ENCODE measurements around the gene PRXL2C.

Gene PRXL2C

DNA sequence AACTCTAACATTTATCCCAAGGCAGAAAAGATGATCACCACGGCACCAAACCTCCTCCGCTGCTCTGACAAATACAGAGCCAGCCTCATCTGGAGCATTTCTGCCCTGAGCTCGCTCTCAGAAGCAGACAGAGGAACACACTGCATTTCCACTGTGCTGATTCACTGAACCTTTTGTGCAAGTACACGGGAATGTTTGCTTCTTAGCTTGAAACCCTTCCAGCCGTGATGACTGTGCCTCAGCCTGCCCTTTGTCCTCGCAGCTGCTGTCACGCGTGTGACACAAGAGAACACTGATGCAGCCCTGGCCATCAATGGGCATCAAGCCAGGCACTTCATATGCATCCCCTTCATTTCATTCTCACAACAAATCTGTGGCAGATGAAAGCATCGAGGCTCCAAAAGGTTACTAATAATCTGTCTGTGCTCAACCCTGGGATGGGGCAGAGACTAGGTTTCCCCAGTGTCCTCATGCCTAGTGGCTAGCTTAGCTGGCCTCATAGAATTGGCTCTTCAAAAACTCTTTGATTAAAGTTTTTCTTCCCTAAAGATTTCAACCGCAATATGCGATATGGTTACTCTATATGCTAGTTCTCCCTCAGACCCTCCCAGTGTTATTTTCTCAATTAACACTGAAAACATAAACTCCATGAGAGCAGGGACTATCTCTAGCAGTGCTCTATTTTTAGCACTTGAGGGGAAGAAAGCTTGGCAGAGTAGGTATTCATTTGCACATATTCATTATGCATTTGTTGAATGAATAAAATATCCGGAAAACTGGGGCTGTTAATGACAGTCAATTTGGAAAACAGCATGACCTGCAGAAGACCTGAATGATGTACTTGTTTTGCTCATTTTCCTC, 42.8 kb downstream of the PRXL2C start:
- DNase-seq: no peak

DNA sequence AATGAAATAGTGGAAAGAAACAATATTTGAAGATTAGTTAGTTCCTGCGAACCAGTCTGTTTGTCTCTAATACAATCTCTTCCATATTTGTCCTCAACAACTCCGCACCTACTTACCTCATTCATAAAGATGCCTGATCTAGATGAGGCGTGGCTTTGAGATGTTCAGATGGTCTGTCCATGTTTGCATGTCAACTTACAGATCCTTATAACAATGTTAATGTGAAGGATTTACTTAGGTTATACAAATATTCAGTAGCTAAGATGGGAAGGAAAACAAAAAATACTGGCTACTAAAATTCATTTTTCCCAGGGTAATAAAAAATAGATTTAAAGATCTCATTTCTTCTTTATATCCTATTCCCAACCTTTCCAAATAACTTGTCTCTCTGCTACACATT, 43.8 kb downstream of the PRXL2C start:
- DNase-seq: no peak

DNA sequence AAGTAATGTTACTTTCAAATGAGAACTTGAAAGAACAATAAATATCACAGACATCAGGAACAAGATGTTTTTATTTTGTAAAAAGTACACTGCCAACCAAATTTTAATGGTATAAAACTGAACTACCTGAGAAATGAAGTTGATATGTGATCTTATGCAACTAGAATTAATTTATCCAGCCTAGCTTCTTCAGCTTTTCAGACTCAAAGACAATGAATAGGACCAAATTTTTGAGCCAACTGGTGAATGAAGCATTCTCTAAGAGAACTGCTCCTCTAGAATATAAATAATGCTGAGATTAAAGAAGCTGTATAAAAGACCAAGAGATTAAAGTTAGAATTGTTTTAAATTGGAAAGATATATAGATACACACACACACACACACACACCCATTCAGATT, 45.4 kb downstream of the PRXL2C start:
- no peak for DNase-seq

DNA sequence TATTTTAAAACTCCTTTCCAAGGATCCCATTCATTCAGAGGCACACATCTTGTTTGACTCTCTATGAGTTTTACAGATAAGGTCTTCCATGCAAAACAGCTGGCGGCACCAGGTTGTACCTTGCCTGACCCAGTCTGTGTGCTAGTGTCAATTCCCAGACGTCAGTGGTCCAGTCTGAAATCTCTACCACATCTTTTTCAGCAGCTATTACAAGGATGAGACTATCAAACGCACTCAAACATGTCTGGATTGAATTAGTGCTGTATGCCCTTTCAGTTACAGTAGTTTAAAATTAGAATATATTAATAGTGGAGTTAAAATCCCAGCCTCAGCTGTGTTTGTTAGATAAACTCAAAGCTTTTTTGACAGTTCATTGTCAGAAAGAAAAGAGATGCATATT, 47.1 kb downstream of the PRXL2C start:
- no peak for DNase-seq

DNA sequence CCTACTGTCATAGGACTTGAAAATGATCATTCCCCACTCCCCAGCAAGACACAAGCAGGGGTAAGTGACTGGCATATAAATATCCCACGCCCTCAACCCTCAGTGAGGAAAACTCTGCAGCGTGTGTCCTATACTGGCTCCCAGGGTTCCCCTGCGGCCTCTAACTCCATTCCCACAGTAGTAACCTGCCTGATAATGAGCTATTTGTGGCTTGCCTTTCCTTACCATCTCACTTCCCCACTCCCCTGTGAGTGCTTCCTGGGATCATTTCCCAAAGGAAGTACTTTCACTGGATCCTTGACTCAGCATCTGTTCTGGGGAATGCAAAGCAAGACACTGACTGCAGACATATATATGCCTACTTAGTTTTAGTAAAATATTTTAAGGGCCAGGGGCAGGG, 49.8 kb downstream of the PRXL2C start:
- no peak for DNase-seq

DNA sequence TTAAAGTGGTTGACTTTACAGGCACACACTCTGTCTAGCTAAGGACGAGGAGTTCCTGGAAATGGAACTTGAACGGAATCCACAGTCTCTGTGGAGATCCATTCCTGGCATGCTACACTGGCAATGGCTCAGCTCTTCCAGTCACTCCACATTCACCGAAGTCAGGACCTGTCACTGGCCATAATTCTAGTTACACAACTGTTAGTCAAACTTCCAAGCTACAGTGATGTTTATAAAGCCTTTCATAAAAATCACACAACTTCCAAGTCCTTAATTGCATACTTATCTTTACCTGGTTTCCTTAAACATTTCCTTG, 51.2 kb downstream of the PRXL2C start:
- no peak for DNase-seq

DNA sequence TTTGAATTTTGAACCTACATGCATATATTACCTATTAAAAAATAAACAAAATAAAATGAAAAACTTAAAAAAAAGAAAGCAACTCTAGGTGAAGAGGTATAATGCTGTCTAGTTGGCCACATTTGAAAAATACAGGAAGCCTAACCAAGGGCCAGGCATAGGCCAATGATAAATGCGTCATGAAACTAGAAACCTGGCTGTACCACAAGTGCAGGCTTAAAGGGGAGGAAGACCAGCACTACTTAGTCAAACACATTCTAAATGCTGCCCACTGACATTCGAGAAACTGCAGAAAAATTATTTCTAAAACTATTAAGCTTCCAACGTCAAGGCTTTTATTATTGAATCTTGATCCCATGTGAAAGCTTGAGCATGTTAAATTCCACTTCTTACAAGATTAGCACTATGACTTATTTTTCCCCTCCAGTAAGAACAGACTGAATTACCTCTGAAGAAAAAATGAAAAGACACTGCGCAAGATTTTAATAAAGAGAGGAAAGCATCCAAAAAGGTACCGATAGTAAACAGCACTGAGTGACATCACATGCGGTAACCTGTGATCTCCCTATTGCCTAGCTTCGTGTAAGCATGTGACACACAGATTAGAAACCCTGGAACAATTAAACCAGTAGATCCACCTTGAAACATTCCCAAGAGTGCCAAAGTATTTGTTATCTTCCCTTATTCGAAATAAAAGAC, 51.7 kb downstream of the PRXL2C start:
- DNase-seq: no peak

DNA sequence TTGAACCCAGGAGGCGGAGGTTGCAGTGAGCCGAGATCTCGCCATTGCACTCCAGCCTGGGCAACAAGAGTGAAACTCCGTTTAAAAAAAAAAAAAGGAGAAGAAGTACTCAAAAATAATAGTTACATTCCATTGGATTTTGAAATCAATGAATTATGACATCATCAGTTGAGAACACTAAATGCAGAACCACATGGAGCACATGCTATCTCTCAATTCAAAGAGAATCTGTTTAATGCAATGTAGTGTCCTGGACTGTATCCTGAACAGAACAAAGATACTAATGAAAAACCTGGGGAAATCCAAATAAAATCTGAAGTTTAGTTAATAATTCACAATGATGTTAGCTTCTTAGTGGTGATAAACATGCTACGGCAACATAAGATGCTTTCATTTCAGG, 55.8 kb downstream of the PRXL2C start:
- no peak for DNase-seq

DNA sequence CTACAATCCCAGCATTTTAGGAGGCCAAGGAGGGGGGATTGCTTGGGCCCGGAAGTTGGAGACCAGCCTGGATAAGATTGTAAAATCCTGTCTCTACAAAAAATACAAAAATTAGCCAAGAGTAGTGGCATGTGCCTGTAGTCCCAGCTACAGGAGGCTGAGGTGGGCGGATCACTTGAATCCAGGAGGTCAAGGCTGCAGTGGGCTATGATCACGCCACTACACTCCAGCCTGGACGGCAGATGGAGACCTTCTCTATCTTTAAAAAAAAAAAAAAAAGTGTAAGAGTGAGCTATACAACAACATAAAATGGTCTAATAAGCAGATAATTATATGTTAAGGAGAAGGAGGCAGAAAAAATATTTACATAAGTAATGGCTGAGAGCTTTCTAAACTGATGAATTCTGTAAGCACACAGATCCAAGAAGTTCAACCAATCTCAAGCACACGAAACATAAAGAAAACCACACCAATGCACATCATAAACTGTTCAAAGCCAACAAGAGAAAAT, 58.5 kb downstream of the PRXL2C start:
- DNase-seq: no peak
